H9 (cell line): ENCODE results near the gene RALGAPB. TPM values are rescaled to one million over a fixed set of nuclear protein-coding genes. Genes with fewer than 3 reads are reported as not detected.

Experiments
- DNase-seq: peaks from one replicate; pipeline ENCODE4 v3.0.0-alpha.2; 2017
- H2AFZ ChIP-seq: one replicate; pipeline ENCODE4 v1.6.1; 2013; ENCODE audit warnings: mild to moderate bottlenecking, low read length, control low read depth, moderate library complexity
- H2AK5ac ChIP-seq: 2 replicates; pipeline ENCODE4 v1.6.1; 2013; ENCODE audit warnings: low read length, control low read depth, mixed read lengths; ENCODE audit not compliant: insufficient read length
- H2BK120ac ChIP-seq: one replicate; pipeline ENCODE4 v1.6.1; 2013; ENCODE audit warnings: low read depth, mild to moderate bottlenecking, low read length, control low read depth, inconsistent platforms; ENCODE audit not compliant: poor library complexity, severe bottlenecking
- H2BK12ac ChIP-seq: 2 replicates; pipeline ENCODE4 v1.6.1; 2013; ENCODE audit warnings: low read length, control low read depth, mixed read lengths, low read depth; ENCODE audit not compliant: insufficient read length
- H2BK15ac ChIP-seq: 2 replicates; pipeline ENCODE4 v1.6.1; 2013; ENCODE audit warnings: low read depth, low read length, control low read depth
- H2BK20ac ChIP-seq: one replicate; pipeline ENCODE4 v1.6.1; 2013; ENCODE audit warnings: low read depth, mild to moderate bottlenecking, low read length, control low read depth, inconsistent platforms; ENCODE audit not compliant: poor library complexity, severe bottlenecking
- H2BK5ac ChIP-seq: 2 replicates; pipeline ENCODE4 v1.6.1; 2013; ENCODE audit warnings: low read length, control low read depth, mixed read lengths; ENCODE audit not compliant: insufficient read length
- H3K14ac ChIP-seq: 2 replicates; pipeline ENCODE4 v1.6.1; 2013; ENCODE audit warnings: low read length, control low read depth; ENCODE audit not compliant: insufficient read depth
- H3K18ac ChIP-seq: 2 replicates; pipeline ENCODE4 v1.6.1; 2013; ENCODE audit warnings: low read depth, mild to moderate bottlenecking, mixed read lengths, low read length, control low read depth; ENCODE audit not compliant: insufficient read length
- H3K23ac ChIP-seq: 2 replicates; pipeline ENCODE4 v1.6.1; 2013; ENCODE audit warnings: low read length, control low read depth, mixed read lengths, low read depth; ENCODE audit not compliant: insufficient read length
- H3K23me2 ChIP-seq: 2 replicates; pipeline ENCODE4 v1.6.1; 2013; ENCODE audit warnings: low read depth, mild to moderate bottlenecking, mixed read lengths, low read length, control low read depth; ENCODE audit not compliant: insufficient read length, poor library complexity, severe bottlenecking
- H3K27ac ChIP-seq: 2 replicates; pipeline ENCODE4 v1.5.1; 2013; ENCODE audit warnings: low read length, control low read depth, mixed read lengths, low read depth; ENCODE audit not compliant: insufficient read length
- H3K27me3 ChIP-seq: 2 replicates; pipeline ENCODE4 v1.6.1; 2013; ENCODE audit warnings: low read length, control low read depth, inconsistent platforms; ENCODE audit not compliant: insufficient read depth
- H3K4ac ChIP-seq: 2 replicates; pipeline ENCODE4 v1.6.1; 2013; ENCODE audit warnings: low read depth, mild to moderate bottlenecking, control low read depth, inconsistent platforms, low read length, moderate library complexity
- H3K4me1 ChIP-seq: 2 replicates; pipeline ENCODE4 v1.6.1; 2013; ENCODE audit warnings: low read length, control low read depth, inconsistent platforms; ENCODE audit not compliant: insufficient read depth
- H3K4me2 ChIP-seq: 2 replicates; pipeline ENCODE4 v1.6.1; 2013; ENCODE audit warnings: low read length, control low read depth, mixed read lengths; ENCODE audit not compliant: insufficient read length, insufficient read depth
- H3K56ac ChIP-seq: 2 replicates; pipeline ENCODE4 v1.6.1; 2013; ENCODE audit warnings: low read depth, mild to moderate bottlenecking, mixed read lengths, low read length, control low read depth; ENCODE audit not compliant: insufficient read length
- H3K79me1 ChIP-seq: 2 replicates; pipeline ENCODE4 v1.6.1; 2013; ENCODE audit warnings: low read depth, mild to moderate bottlenecking, moderate library complexity, low read length, control low read depth, inconsistent platforms; ENCODE audit not compliant: insufficient read depth, poor library complexity, severe bottlenecking
- H3K79me2 ChIP-seq: 2 replicates; pipeline ENCODE4 v1.6.1; 2013; ENCODE audit warnings: low read length, control low read depth, inconsistent platforms; ENCODE audit not compliant: insufficient read depth
- H3K9ac ChIP-seq: 2 replicates; pipeline ENCODE4 v1.6.1; 2013; ENCODE audit warnings: low read length, control low read depth, mixed read lengths; ENCODE audit not compliant: insufficient read length; ENCODE audit errors: extremely low read depth
- H3K9me3 ChIP-seq: one replicate; pipeline ENCODE4 v1.6.1; 2013; ENCODE audit warnings: low read depth, low read length, inconsistent platforms; ENCODE audit not compliant: control insufficient read depth
- H3T11ph ChIP-seq: one replicate; pipeline ENCODE4 v1.6.1; 2013; ENCODE audit warnings: mild to moderate bottlenecking, low read length, control low read depth, inconsistent platforms
- H4K20me1 ChIP-seq: one replicate; pipeline ENCODE4 v1.6.1; 2013; ENCODE audit not compliant: control insufficient read depth, insufficient read length, insufficient read depth
- H4K5ac ChIP-seq: 2 replicates; pipeline ENCODE4 v1.6.1; 2013; ENCODE audit warnings: low read depth, mild to moderate bottlenecking, mixed read lengths, low read length, control low read depth; ENCODE audit not compliant: insufficient read length
- H4K8ac ChIP-seq: replicated peaks from 2 replicates; pipeline ENCODE4 v1.6.1; 2013; ENCODE audit warnings: low read length, control low read depth, mixed read lengths, low read depth; ENCODE audit not compliant: insufficient read length
- H4K91ac ChIP-seq: 2 replicates; pipeline ENCODE4 v1.6.1; 2013; ENCODE audit warnings: low read depth, mild to moderate bottlenecking, moderate library complexity, mixed read lengths, low read length, control low read depth; ENCODE audit not compliant: insufficient read length
- H3K27ac Mint-ChIP-seq, 3 experiments: 2 replicates in 2 of 3; 3 replicates in 1 of 3; pipeline ENCODE4 v1.8.0; 2020 to 2021; ENCODE audit warnings: mixed read lengths in 3 of 3, mild to moderate bottlenecking in 1 of 3, moderate library complexity in 1 of 3
- H3K27me3 Mint-ChIP-seq: 2 replicates; pipeline ENCODE4 v1.8.0; 2021; ENCODE audit warnings: low read depth, mild to moderate bottlenecking, moderate library complexity, mixed read lengths
- H3K36me3 Mint-ChIP-seq, 3 experiments: 2 replicates in 2 of 3; 3 replicates in 1 of 3; pipeline ENCODE4 v1.8.0; 2020 to 2021; ENCODE audit warnings: low read depth in 3 of 3, mixed read lengths in 3 of 3; ENCODE audit not compliant: insufficient read depth in 1 of 3
- H3K4me1 Mint-ChIP-seq, 2 experiments: 2 replicates each; pipeline ENCODE4 v1.8.0; 2020; ENCODE audit warnings: mixed read lengths in 2 of 2
- H3K4me3 Mint-ChIP-seq, 2 experiments: 2 replicates in 1 of 2; 3 replicates in 1 of 2; pipeline ENCODE4 v1.8.0; 2020 to 2021; ENCODE audit warnings: mild to moderate bottlenecking in 2 of 2, mixed read lengths in 2 of 2, moderate library complexity in 1 of 2
- H3K9me3 Mint-ChIP-seq, 2 experiments: 2 replicates in 1 of 2; 3 replicates in 1 of 2; pipeline ENCODE4 v1.8.0; 2020; ENCODE audit warnings: mild to moderate bottlenecking in 2 of 2, mixed read lengths in 2 of 2, moderate library complexity in 1 of 2
- CTCF ChIP-seq: fragments of 200-600 bp; sonication (generic); conservative IDR thresholded peaks from 3 replicates; pipeline ENCODE4 v1.8.0; 2021; ENCODE audit warnings: antibody characterized with exemption, mild to moderate bottlenecking
- WGBS: extraction: QIAGEN DNeasy Blood & Tissue Kit; methylation state at CpG from one replicate; pipeline ENCODE4 v1.1.7; 2013; ENCODE audit warnings: missing lambda C conversion rate, low lambda C conversion rate, mixed read lengths; ENCODE audit not compliant: insufficient read length; ENCODE audit errors: extremely low coverage; 5-methylcytosine and 5-hydroxymethylcytosine counted together
- total RNA-seq: library from RNA; stranded (reverse); gene quantifications from 2 replicates; pipeline ENCODE4 v1.2.1, GENCODE V29; 2021

The RALGAPB gene
- total RNA-seq, 1 experiment from 2014 or later: 28.5 TPM

DNA sequence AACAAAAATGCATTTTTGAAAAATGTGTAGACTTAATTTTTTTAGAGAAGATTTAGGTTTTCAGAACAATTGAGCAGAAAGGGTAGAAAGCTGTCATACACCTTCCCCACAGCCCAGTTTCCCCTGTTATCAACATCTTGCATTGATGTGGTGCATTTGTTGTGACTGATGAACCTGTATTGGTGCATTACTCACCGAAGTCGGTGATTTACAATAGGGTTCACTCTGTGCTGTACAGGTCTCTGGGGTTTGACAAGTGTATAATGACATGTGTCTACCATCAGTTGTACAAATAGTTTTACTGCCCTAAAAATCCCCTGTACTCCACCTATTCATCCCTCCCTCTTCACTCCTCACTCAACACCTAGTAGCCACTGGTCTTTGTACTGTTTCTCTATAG, 84.5 kb downstream of the RALGAPB start:
- H2AK5ac ChIP-seq: no peak overlapping the region
- H3K23ac ChIP-seq: no peak overlapping the region
- no peaks in the 10 kb centered on the region for H3K9me3 ChIP-seq
- H2BK20ac ChIP-seq: no peak overlapping the region
- no peak overlapping the region for H4K5ac ChIP-seq
- no peaks in the 10 kb centered on the region for H3K79me2 ChIP-seq
- H3K27ac Mint-ChIP-seq: no peak overlapping the region
- no CpG with 5 or more reads among the region's 2 CpGs for WGBS
- H3K36me3 Mint-ChIP-seq: peaks cover 13 to 30% (median 25%) of the 10 kb centered on the region in 3 experiments; a peak in 6 of 7 replicates
- no peaks in the 10 kb centered on the region for H3K4me1 ChIP-seq
- no peak overlapping the region for H3K9ac ChIP-seq
- H3K9me3 Mint-ChIP-seq: no peaks in the 10 kb centered on the region
- DNase-seq: no peak
- H3K27ac ChIP-seq: no peak overlapping the region
- no peak overlapping the region for H4K8ac ChIP-seq
- H3K23me2 ChIP-seq: no peaks in the 10 kb centered on the region
- TF ChIP-seq CTCF: no peak
- no peak overlapping the region for H3T11ph ChIP-seq
- H3K14ac ChIP-seq: no peak overlapping the region
- no peak overlapping the region for H2BK15ac ChIP-seq
- H4K91ac ChIP-seq: no peak overlapping the region
- H3K27me3 Mint-ChIP-seq: no peaks in the 10 kb centered on the region
- no peaks in the 10 kb centered on the region for H4K20me1 ChIP-seq
- no peak overlapping the region for H2AFZ ChIP-seq
- no peaks in the 10 kb centered on the region; a peak in 1 of 4 replicates for H3K4me1 Mint-ChIP-seq
- no peaks in the 10 kb centered on the region for H3K79me1 ChIP-seq
- no peak overlapping the region for H3K56ac ChIP-seq
- no peak overlapping the region for H3K4ac ChIP-seq
- no peak overlapping the region; a peak in 1 of 5 replicates for H3K4me3 Mint-ChIP-seq
- H2BK5ac ChIP-seq: no peak overlapping the region
- no peak overlapping the region for H3K18ac ChIP-seq
- no peak overlapping the region for H2BK120ac ChIP-seq
- H3K4me2 ChIP-seq: no peak overlapping the region
- no peaks in the 10 kb centered on the region for H3K27me3 ChIP-seq
- H2BK12ac ChIP-seq: no peak overlapping the region
